Neutrophil (primary cell): ENCODE data around the gene ZNF217.
"Not testable (repeated sequence)": the region's sequence is repeated elsewhere in the genome, so short reads cannot be mapped to it uniquely, and the experiment has no call there.

Experiments
- H3K27ac ChIP-seq: fragments of 200-600 bp; sonication (generic); 2 replicates; pipeline ENCODE4 v1.5.1; 2016; ENCODE audit warnings: mild to moderate bottlenecking, moderate library complexity
- H3K27me3 ChIP-seq: fragments of 200-600 bp; sonication (generic); 2 replicates; pipeline ENCODE4 v1.6.0; 2016; ENCODE audit warnings: mild to moderate bottlenecking
- H3K36me3 ChIP-seq: fragments of 200-600 bp; sonication (generic); 2 replicates; pipeline ENCODE4 v1.5.1; 2017
- H3K4me1 ChIP-seq, 2 experiments: fragments of 200-600 bp in 1 of 2; sonication (generic) in 1 of 2; 1 replicate in 1 of 2; 2 replicates in 1 of 2; pipeline versions ENCODE4 v1.5.1 to v1.6.1; 2013 to 2016; ENCODE audit warnings: low read depth in 1 of 2, low read length in 1 of 2, mild to moderate bottlenecking in 1 of 2, moderate library complexity in 1 of 2; ENCODE audit not compliant: control insufficient read depth in 1 of 2, insufficient read depth in 1 of 2
- H3K4me3 ChIP-seq, 2 experiments: fragments of 200-600 bp in 1 of 2; sonication (generic) in 1 of 2; 1 replicate in 1 of 2; 2 replicates in 1 of 2; pipeline ENCODE4 v1.5.1; 2013 to 2016; ENCODE audit warnings: low read depth in 1 of 2, low read length in 1 of 2, mild to moderate bottlenecking in 1 of 2, moderate library complexity in 1 of 2
- H3K9me3 ChIP-seq: fragments of 200-600 bp; sonication (generic); 2 replicates; pipeline ENCODE4 v1.5.1; 2016
- CTCF ChIP-seq: fragments of 200-600 bp; sonication (generic); IDR thresholded peaks from 2 replicates; pipeline ENCODE4 v1.5.1; 2016; ENCODE audit warnings: antibody characterized with exemption

Gene ZNF217

GRCh38 chr20:53533500-53533899 is 60.1 kb downstream of the ZNF217 start:
- H3K4me3 ChIP-seq, result peak overlapping the region in 1 of 2 experiments; percentile 32
- H3K4me1 ChIP-seq, result peaks cover 33 to 40% of the 10 kb centered on the region in 2 experiments
- no peaks in the 10 kb centered on the region for H3K9me3 ChIP-seq
- TF ChIP-seq CTCF, result no peak
- no peaks in the 10 kb centered on the region for H3K27me3 ChIP-seq
- peak overlapping the region; percentile 65 for H3K27ac ChIP-seq
- no peaks in the 10 kb centered on the region for H3K36me3 ChIP-seq

GRCh38 chr20:53532654-53533312 is 60.9 kb downstream of the ZNF217 start:
- Histone ChIP-seq H3K4me1 (peaks cover 33 to 40% of the 10 kb centered on the region in 2 experiments), H3K4me3 (peak overlapping the region; percentile 32 to 46), H3K27ac (peak overlapping the region; percentile 65)
- not testable (repeated sequence) for H3K9me3 ChIP-seq, H3K27me3 ChIP-seq, H3K36me3 ChIP-seq

GRCh38 chr20:53530440-53530839 is 63.2 kb downstream of the ZNF217 start:
- Histone ChIP-seq H3K27ac (no peak overlapping the region), H3K9me3 (no peaks in the 10 kb centered on the region), H3K4me1 (peaks cover 33 to 40% of the 10 kb centered on the region in 2 experiments), H3K27me3 (no peaks in the 10 kb centered on the region), H3K36me3 (no peaks in the 10 kb centered on the region), H3K4me3 (no peak overlapping the region)
- TF ChIP-seq CTCF, result no peak

GRCh38 chr20:53529658-53530057 is 64.0 kb downstream of the ZNF217 start:
- no peaks in the 10 kb centered on the region for H3K9me3 ChIP-seq
- TF ChIP-seq CTCF, result no peak
- no peak overlapping the region for H3K27ac ChIP-seq
- H3K27me3 ChIP-seq, result no peaks in the 10 kb centered on the region
- no peaks in the 10 kb centered on the region for H3K36me3 ChIP-seq
- no peak overlapping the region for H3K4me3 ChIP-seq
- peaks cover 33 to 40% of the 10 kb centered on the region in 2 experiments for H3K4me1 ChIP-seq

GRCh38 chr20:53527196-53527595 is 66.4 kb downstream of the ZNF217 start:
- H3K27me3 ChIP-seq, result no peaks in the 10 kb centered on the region
- H3K9me3 ChIP-seq, result no peaks in the 10 kb centered on the region
- peaks cover 29 to 33% of the 10 kb centered on the region in 2 experiments for H3K4me1 ChIP-seq
- H3K27ac ChIP-seq, result no peak overlapping the region
- H3K36me3 ChIP-seq, result no peaks in the 10 kb centered on the region
- TF ChIP-seq CTCF, result no peak
- H3K4me3 ChIP-seq, result no peak overlapping the region

- Histone ChIP-seq H3K4me1 (peaks cover 11 to 20% of the 10 kb centered on the region in 2 experiments), H3K27me3 (no peaks in the 10 kb centered on the region), H3K9me3 (no peaks in the 10 kb centered on the region), H3K4me3 (no peak overlapping the region), H3K36me3 (no peaks in the 10 kb centered on the region), H3K27ac (no peak overlapping the region)
- no peak for TF ChIP-seq CTCF
These were observed 68.9 kb downstream of the ZNF217 start for GRCh38 chr20:53524589-53525312.

- not testable (repeated sequence) for H3K9me3 ChIP-seq, H3K27ac ChIP-seq, H3K4me3 ChIP-seq, H3K27me3 ChIP-seq, H3K36me3 ChIP-seq
- H3K4me1 ChIP-seq, result peaks cover 17 to 21% of the 10 kb centered on the region in 2 experiments
These were observed 70.0 kb downstream of the ZNF217 start for GRCh38 chr20:53523615-53524014.
